DMS53 (cell line): ENCODE results near the gene STRN3.
"Not testable (repeated sequence)": the region's sequence is repeated elsewhere in the genome, so short reads cannot be mapped to it uniquely, and the experiment has no call there.

Experiments used
- DNase-seq: peaks from one replicate; lab custom pipeline; 2025; lab: John Stamatoyannopoulos, UW

The STRN3 gene

DNA sequence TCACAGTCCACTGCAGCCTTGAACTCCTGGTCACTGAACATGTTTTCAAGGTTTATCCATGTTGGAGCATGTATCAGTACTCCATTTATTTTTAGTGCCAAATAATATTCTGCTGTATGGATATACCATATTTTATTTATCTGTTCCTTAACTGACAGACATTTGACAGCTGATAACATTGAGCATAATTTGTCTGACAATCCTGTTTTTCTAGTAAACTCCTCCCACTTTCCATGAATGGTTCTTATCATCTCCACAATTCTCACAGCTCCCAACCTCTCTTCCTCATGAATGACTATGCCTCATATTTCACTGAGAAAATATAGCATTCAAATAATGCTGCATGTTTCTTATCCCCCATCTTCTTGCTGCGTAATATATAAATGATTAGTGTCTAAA is 118.5 kb downstream of the STRN3 start:
- DNase-seq = no peak

GRCh38 chr14:30906752-30907658 is 119.2 kb downstream of the STRN3 start:
- peak; percentile 30 for DNase-seq

DNA sequence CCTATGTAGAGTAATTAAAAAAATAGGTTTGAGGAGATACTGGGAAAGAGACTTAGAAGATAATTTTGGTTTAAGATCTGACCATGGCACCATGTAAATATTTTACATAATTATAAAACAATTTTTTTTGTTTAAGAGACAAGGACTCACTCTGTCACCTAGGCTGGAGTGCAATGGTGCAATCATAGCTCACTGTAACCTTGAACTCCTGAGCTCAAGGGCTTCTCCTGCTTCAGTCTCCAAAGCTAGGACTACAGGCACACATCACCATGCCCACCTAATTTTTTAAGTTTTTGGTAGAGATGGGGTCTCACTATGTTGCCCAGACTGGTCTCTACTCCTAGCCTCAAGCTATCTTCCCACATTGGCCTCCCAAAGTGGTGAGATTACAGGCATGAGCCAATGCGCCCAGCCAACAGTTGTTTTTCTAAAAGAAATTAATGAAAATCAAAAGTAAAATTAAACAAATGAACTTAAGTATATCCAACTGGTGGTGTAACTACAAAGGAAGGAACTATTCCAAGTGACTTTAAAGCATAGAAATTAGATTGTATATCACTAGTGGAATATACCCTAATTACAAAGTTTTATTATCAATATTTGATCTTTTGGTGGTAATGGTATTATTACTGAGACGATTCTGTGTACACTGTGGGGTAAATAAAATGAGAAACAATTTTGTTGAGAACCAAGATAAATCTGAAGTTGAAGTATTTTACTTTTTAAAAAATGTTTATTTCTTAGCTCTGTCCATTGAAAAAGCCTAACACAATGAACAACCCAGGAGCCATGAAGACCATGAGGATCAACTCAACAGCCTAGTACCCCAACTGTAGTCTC is 122.7 kb downstream of the STRN3 start:
- no peak for DNase-seq

- not testable (repeated sequence) for DNase-seq
Observed at GRCh38 chr14:30897121-30897520, 129.1 kb downstream of the STRN3 start.

GRCh38 chr14:30896435-30896834 is 129.7 kb downstream of the STRN3 start:
- no peak for DNase-seq

DNA sequence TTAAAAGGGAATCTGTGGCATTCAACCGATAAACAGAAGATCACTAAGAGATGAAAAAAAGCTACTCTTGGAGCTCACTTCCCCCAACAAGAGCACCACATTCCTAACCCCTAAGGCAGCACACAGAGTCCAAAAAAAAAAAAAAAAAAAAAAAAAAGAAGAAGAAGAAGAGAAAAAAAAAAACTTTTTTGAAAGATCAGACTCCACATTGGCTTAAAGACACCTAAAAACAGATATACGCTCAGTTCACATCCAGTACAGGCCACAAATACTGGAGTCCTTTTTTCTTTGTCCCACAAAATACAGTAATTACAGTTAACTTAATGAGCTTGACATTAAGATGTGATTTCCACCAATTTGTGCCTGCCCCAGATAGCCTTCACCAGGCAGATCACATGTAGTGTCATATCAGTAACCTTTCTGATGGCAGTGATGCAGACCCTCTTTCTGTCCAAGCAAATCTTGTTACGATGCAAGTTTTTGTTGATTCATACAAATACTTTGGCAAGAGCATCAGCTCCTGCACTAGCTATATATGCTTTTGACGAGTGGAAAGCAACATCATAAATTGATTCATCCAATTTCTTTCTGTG is 131.2 kb downstream of the STRN3 start:
- no peak for DNase-seq

DNA sequence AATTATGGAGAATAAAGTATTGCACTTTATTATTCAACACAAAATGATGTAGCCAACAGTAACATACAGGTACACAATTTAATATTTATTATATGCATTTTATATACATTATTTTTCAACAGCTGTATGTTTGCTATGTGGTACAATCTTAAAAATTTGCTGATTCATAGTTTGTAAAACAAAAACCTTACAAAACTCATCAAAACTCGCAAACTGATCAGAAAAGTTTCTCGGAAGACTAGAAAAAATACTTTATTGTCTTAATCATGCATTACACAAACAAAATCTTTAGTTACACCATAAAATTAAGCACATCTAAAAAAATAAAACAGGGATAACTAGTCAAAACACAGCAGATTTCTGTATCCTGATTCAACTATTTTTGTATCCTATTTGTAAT is 132.4 kb downstream of the STRN3 start:
- no peak for DNase-seq

- no peak for DNase-seq
Observed at GRCh38 chr14:30889244-30889594, 137.0 kb downstream of the STRN3 start.

DNA sequence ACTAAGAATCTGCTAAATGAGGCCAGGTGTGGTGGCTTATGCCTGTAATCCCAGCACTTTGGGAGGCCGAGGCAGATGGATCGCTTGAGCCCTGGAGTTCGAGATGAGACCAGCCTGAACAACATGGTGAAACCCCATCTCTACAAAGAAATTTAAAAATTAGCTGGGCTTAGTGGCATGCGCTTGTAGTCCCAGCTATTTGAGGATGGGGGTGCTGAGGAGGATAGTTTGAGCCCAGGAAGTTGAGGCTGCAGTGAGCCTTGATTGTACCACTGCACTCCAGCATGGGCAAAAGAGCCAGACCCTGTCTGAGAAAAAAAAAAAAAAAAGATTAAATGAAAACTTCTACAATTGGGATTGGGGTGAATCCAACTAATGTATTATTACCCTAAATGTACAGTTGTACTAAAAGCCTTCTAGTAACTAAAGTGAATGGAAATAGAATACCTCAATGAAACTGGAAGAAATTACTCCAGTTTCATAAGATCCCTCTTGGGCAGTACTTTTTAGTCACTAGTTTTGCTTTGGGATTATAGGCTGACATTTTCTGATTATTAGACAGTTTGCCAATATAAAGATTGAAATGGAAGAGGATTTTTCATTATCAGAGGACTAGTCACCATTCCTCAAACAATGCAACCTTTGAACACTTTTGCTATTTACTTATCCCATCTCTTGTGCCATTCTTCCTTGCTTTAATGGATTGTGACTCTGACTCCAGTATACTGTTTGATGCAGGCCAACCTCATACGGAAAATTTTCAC is 137.5 kb downstream of the STRN3 start:
- no peak for DNase-seq

DNA sequence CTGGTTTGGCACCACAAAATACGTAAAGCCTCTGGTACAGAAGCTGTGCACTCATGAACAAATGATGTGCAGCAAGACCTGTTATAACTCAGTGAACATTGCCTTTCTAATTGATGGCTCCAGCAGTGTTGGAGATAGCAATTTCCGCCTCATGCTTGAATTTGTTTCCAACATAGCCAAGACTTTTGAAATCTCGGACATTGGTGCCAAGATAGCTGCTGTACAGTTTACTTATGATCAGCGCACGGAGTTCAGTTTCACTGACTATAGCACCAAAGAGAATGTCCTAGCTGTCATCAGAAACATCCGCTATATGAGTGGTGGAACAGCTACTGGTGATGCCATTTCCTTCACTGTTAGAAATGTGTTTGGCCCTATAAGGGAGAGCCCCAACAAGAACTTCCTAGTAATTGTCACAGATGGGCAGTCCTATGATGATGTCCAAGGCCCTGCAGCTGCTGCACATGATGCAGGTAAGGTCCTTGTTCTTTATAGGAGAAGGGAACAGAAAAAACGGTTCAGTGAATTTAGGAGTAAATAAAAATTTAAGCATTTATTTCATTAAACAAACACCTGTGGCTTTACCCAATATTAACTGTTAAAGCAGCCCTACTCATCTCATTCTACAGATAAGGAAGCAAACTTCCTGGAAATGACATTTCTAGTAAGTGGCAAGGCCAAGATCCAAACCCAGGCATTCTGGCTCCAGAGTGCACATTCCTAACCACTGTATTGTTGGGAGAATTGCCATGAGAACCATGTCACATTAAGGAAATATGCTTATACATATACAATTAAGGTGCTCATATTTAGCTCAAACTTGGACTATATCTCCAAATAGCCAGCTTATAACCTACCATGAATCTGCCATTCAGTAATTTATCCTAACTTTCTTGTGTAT is 140.1 kb downstream of the STRN3 start:
- DNase-seq = no peak

- no peak for DNase-seq
Observed at GRCh38 chr14:30884901-30885300, 141.3 kb downstream of the STRN3 start.

DNA sequence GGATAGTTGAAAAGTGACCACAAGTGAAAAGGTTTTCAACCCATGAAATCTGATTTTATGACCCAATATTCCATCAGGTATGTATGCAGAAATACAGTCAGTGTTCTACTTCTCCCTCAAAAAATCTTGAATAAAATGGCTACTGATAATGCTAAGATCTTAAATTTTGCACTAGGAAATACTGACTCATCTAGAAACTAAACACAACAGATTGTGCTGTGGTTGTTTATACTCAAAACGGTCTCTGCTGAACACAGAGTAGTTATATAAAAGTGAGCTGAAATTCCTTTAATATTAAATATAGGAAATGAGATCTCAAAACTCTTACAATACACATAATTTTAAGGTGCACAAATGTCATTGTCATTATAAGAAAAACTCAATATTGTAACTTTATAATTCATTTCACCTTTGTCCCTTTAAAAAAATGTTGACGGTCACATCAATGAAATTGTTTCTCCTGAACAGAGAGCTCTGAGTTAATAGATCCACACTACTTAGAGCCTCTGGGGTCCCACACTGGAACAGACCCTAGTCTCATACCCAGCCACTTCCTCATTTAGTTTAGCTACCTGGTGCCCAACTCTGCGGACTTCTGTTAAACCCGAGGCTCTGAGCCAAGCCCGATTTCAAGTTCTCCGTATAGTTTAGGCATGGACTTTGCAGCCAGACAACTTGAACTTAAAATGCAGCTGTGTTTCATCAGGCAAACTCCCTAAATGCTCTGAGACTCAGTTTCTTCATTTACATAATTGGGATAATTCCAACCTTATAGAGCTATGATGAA is 142.5 kb downstream of the STRN3 start:
- DNase-seq = no peak

DNA sequence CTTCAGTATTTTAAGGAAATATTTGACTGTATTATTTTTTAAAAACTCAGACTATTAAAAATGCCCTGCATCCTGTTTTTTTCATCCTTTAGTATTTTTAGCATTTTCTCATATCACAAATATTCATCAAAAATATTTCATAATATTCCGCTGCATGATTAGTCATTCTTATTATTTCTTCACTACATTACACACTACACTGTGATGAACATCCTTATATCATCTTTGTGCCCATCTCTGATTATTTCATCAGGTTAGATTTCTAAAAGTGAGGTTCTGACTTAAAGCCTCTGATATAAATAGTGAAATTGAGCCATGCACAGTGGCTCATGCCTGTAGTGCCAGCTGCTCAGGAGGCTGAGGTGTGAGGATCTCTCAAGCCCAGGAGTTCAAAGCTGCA is 143.7 kb downstream of the STRN3 start:
- no peak for DNase-seq

- DNase-seq = no peak
Observed at GRCh38 chr14:30876692-30877091, 149.5 kb downstream of the STRN3 start.

DNA sequence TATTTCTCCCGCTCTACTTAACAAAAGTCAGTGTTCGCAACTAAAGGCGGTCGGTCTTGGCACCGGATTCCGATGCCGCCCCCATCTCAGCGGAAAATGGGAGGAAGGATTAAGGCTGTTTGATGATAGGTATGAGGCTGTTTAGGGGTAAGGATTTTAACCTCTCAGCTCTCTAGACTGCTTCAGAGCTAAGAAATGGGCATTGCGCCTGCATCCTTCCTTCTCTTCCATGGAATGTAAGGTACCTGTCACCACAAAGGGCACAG is 150.5 kb downstream of the STRN3 start:
- DNase-seq = no peak

DNA sequence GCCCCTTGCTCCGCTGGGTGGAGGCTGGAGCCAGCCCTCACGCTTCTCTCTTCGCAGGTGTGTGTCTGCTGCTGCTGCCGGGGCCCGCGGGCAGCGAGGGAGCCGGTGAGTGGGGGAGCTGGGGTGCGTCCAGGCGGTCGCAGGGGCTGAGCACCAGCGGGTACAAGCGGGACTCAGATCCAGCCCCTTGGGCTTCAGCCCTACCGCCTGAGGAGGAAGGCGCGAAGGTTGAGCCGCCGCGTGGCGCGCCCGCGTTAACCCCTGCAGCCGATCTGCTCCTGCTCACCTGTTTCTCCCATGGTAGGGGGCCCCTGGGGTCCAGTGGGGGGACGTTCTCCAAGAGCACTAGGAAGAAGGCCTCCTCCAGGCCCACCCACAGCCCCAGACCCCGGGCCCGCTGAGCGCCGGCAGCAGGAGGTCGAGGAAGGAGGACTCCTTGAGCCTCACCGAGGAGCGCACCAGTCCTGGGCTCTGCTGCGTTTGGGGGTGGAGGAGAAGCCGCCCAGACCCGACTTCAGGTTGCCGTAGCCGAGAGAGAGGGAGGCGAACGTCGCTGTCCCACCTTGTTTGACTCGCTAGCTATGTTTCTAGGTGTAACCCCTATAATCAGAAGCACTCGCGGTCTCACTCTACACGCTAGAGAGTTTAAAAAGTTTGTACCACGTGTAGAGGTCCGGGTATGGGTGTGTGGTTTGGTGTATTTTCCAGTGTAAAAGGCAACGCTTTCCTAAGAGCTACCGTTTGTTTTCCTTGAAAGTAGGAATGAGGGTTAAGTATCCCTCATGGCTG is 151.0 kb downstream of the STRN3 start:
- peak; percentile 53 for DNase-seq

GRCh38 chr14:30874120-30874998 is 151.8 kb downstream of the STRN3 start, which contains the start of gene COCH:
Gene COCH (plus strand): TSS chr14:30874559. CDS start chr14:30874939, 380 bp downstream.
- peak; percentile 70 for DNase-seq

GRCh38 chr14:30873308-30874119 is 152.7 kb downstream of the STRN3 start:
- DNase-seq = no peak
